Colon (tissue), 2 donors: ENCODE results near the gene GSK3B.
"Not testable (repeated sequence)": the region's sequence is repeated elsewhere in the genome, so short reads cannot be mapped to it uniquely, and the experiment has no call there.

Experiments
- FAIRE-seq: peaks from 2 replicates; lab custom pipeline; 2012; peaks lifted over from hg19 to GRCh38; lab: Jason Lieb, UNC
- donor health status: control.
- donor health status: control.

The GSK3B gene

GRCh38 chr3:120004008-120004498, 90.2 kb downstream of the GSK3B start:
- not testable (repeated sequence) for FAIRE-seq

- FAIRE-seq, result no peak
Observed at GRCh38 chr3:119998166-119998565, 96.1 kb downstream of the GSK3B start.

- FAIRE-seq, result no peak
Observed at GRCh38 chr3:119990888-119991287, 103.4 kb downstream of the GSK3B start.

- FAIRE-seq, result no peak
Observed at GRCh38 chr3:119989981-119990655, 104.1 kb downstream of the GSK3B start.

GRCh38 chr3:119986812-119987211, 107.4 kb downstream of the GSK3B start:
- not testable (repeated sequence) for FAIRE-seq

GRCh38 chr3:119981386-119981785, 112.9 kb downstream of the GSK3B start:
- no peak for FAIRE-seq

- FAIRE-seq, result no peak
Observed at GRCh38 chr3:119978554-119979208, 115.6 kb downstream of the GSK3B start.

GRCh38 chr3:119977353-119977752, 116.9 kb downstream of the GSK3B start:
- FAIRE-seq, result no peak

GRCh38 chr3:119976214-119976613, 118.0 kb downstream of the GSK3B start:
- FAIRE-seq, result no peak

GRCh38 chr3:119974656-119975055, 119.6 kb downstream of the GSK3B start:
- no peak for FAIRE-seq

GRCh38 chr3:119973018-119973646, 121.1 kb downstream of the GSK3B start:
- FAIRE-seq, result no peak

GRCh38 chr3:119969759-119970158, 124.5 kb downstream of the GSK3B start:
- FAIRE-seq, result no peak

- FAIRE-seq, result no peak
Observed at GRCh38 chr3:119967353-119968006, 126.8 kb downstream of the GSK3B start.

- FAIRE-seq, result no peak
Observed at GRCh38 chr3:119965692-119966091, 128.6 kb downstream of the GSK3B start.

GRCh38 chr3:119964294-119964693, 130.0 kb downstream of the GSK3B start:
- no peak for FAIRE-seq

- FAIRE-seq, result no peak
Observed at GRCh38 chr3:119955972-119956371, 138.3 kb downstream of the GSK3B start.

GRCh38 chr3:119950666-119951325, 143.5 kb downstream of the GSK3B start:
- no peak for FAIRE-seq

GRCh38 chr3:119945291-119945690, 149.0 kb downstream of the GSK3B start:
- no peak for FAIRE-seq

GRCh38 chr3:119944091-119944490, 150.2 kb downstream of the GSK3B start:
- FAIRE-seq, result no peak

GRCh38 chr3:119939077-119939476, 155.2 kb downstream of the GSK3B start:
- no peak for FAIRE-seq

- no peak for FAIRE-seq
Observed at GRCh38 chr3:119937229-119937628, 157.0 kb downstream of the GSK3B start.

GRCh38 chr3:119934249-119934648, 160.0 kb downstream of the GSK3B start:
- no peak for FAIRE-seq
